Activated T-helper 1 cell treated with Interleukin-2 at 50 U/mL for 16 hours (primary cell): ENCODE measurements around the gene LRMDA.

Experiments
- DNase-seq: peaks from one replicate; pipeline ENCODE4 v3.0.0-alpha.2; 2020; ENCODE audit warnings: low read depth

The LRMDA gene

DNA sequence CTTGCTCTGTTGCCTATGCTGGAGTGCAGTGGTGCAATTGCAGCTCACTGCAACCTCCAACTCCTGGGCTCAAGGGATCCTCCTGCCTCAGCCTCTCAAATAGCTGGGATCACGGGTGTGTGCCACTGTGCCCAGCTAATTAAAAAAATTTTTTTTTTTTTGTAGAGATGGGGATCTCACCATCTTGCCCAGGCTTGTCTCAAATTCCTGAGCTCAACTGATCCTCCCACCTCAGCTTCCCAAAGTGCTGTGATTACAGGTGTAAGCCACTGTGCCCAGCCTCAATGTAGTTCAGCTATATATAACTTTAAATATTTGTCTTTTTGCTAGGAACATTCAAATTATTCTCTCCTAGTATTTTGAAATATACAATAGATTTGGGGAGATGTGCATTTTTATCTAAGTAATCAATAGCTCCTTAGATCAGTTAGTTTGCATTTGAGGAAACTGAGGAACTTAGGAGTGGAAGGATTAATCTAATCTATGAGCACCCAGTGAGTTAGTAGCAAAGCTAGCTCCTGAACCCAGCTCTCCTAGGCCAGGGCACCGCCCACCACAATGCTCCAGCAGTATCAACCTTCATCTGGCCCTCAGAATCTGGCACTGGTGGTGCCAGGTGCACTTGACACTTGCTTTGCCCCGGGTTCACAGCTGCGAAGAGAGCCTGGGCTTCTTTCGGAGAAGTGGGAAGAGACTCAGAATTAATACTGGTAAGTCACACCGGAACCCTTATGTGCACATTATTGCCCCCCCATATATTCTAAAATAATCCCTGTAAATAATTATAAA lies 5.9 kb upstream of the LRMDA start:
- DNase-seq: no peak

DNA sequence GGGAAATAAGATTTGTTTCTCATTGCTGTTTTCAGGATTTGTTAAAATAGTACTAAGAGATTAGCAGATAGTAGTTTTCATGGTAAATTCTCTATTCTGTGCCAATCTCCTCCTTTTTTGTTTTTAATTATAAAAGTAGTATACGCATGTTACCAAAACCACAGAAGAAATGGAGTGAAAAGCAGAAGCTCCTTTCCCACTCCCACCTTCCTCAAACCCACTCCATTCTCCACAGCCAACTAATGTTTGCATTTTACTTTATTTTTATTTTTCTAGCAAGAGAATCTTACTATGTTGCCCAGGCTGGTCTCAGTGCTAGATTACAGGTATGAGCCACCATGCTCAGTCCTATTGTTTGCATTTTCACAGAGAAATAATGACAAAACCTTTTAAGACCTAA lies 4.5 kb upstream of the LRMDA start:
- no peak for DNase-seq

DNA sequence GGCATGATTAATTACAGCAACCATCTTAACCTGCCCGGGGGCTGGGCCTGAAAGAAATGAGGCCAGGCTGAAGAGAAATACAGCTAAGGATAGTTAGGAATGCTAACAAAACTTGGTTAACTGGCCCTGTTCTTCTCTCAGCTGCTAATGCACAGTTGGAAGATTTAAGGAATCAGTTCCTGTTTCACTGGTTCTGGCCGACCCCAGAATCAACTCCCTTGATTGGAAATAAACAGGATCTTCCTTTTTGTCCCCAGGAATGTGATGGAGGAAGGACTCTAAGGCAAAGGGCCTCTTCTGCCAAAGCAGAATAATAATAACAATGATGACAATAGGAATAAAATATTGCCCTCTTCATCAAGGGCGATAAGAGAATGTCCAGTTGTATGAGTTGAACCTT lies 3.5 kb upstream of the LRMDA start:
- DNase-seq: no peak

DNA sequence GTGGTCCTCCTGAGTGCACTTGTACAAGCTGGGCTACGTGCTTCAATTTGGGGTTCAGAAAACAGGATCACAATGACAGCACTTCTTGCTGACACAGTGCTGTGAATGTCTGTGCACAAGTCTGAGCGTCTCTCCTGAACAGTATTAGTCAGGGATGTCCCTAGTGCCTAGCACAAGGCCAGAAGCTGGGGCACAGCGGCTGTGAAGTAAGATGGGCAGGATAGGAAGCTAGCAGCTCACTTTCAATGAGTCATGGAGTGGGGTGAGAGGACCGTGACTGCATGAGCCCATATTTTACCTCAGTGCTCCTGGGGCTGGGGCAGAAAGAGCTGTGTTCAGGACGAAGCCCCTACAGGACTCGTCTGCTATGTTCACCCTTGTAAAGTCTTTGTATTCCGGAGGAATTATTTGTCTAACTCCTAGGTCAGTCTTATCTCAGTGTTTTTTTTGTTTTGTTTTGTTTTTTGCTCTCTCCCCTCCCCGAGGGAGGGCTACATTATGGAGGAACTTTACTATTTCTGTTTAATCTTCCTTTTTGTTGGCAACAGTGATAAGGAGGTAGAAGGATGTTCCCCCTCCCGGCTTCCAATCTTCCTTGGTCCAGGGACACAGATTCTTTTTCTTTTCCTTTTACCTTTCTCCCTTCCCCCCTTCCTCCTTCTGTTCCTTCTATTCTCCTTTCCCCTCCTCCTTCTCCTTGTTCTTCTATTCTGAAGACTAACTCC lies 2.8 kb upstream of the LRMDA start:
- DNase-seq: no peak

DNA sequence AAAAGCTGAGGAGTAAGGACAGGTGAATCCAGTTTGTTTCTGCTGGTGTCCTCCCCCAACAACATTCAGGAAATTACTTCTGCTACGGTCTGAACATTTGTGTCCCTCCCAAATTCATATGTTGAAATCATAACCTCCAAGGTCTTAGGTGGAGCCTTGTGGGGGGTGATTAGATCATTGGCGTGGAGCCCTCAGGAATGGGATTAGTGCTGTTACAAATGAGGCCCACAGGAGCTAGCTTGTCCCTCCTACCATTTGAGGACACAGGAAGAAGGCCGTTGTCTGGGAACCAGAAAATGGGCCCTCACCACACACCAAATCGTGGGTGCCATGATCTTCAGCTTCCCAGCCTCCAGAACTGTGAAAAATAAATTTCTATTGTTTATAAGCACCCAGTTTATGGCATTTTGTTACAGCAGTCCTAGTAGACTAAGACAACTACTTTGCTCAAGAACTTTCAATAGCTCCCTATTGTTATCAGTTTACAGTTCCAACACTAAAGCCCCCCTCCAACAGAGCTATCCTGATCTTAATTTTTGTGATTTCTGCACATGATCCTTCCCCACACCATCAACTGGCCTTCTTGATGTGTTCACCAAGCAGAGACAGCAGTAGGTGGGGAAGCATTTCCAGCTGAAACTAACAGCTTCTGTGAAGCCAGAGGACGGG lies 2.1 kb upstream of the LRMDA start:
- DNase-seq: no peak

DNA sequence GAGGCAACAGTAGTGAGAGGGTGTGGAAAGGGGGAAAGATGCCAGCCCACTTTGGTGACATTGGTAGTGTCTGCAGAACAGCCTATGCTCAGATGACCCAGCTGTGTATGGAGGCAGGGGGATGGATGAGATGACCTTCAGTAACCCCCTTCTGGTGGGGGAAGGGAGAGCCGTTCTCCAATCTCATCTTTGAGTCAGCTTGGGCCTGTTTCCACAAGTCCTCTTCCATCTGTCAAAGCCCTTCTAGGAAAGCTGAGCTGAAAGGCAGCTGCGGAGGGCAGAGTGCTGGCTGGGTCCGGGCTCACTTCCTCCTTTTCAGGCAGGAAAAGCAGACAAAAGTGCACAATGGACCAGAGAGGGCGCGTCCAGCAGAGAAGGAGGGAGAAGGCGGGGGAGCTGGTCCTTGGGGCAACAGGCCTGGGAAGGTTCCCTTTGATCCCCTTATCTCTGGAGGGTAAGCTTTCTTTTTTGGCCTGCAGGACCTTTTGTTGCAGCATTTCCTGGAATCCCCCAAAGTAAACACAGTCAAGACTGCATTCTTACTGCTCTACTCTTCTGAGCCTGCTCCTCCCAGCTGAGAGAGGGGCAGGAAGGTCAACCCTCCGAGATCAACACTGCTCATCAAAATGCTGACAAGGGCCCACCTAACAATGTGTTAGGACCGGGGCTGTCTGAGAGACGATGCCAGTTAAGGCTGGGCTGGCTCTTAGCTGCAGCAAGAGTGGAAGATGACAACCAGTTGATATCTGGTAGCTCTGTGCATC lies 1.2 kb upstream of the LRMDA start:
- no peak for DNase-seq

DNA sequence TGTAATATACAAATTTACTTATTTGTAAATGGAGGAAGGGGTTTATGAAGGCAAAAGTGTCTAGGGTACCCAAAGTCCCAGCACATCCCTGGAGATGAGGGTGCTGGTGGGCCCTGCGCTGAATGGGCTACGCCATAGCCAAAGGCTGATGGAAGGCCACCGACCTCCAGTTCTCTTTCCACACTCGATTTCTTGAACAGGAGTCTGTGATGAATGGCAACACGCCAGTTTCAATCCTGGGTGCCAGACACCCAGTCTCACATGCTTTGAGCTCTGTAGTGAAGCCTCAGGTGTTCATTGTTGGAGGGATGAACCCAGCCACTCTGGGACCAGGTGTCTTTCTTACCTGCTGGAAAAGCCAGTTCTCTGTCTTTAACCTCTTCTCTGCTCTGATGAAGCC lies 752 bp downstream of the LRMDA start:
- no peak for DNase-seq

DNA sequence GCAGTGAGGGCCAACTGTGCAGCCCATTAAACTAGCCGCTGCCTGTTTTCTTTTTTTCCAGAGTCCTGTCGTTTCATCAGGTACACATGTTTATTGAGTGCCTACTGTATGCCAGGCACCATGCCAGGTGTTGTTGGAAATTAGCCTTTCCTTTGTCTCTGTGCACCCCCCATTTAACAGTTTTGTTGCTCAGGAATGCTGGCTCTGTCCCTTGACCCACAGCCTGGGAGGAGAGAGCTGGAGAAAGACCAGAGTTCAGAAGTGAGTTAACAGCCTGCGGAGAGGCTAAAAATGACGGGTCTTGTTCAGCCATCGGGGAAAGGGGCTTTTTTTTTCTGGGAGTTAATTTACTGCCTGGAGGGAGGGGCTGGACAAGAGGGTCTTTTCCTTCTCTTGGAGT lies 1.3 kb downstream of the LRMDA start:
- no peak for DNase-seq

DNA sequence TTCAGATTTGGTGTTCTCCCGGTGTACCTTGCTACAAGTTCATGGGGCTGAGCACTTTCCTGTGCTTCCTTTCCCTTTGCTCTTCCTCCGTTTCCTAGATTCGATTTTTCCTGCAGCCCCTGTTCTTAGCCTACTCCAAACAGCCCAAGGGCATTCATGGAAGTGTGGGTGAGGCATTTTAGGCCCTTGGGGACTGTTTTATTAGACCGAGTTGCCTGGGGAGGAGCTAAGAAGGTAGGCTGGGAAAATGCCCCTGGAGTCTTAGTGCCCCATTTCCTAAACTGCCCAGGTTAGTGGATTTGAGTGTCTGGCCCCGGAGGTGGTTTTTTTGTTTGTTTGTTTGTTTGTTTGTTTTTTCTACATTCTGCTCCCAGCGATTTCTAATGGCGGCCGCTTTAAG lies 1.8 kb downstream of the LRMDA start:
- no peak for DNase-seq

DNA sequence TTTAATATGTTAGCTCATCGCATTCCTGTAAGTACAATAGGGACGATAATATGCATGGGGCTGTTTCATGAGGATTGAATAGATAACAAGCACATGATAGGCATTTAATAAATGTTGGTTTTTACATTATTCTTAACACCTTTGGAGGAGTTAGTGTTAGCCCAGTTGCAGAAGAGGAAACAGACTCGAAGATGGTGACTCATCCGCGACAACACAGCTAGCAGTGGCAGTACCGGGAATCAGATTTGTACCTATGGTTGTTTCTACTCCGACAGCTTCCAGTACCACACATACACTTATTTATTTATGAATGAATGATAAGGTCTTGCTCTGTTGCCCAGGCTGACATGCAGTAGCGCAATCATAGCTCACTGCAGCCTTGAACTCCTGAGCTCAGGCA lies 2.9 kb downstream of the LRMDA start:
- DNase-seq: no peak

DNA sequence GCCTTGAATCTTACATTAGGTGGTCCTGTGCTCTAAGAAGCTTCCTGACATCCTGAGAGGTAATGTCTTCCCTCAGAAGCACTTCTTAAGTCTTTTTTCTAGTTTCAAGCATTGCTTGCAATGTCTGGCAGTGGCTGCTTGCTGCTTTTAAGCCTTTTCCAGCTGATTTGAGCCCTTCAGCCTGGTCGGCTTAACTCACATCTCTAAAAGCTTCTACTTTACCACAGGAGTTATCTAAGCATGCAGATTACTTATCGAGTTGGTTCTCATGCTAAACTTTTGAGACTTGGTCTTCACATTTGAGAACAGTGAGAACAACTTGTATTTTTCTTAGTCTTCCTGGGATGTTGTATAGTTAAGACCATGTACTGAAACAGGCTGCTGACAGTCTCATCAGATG lies 3.9 kb downstream of the LRMDA start:
- DNase-seq: no peak

DNA sequence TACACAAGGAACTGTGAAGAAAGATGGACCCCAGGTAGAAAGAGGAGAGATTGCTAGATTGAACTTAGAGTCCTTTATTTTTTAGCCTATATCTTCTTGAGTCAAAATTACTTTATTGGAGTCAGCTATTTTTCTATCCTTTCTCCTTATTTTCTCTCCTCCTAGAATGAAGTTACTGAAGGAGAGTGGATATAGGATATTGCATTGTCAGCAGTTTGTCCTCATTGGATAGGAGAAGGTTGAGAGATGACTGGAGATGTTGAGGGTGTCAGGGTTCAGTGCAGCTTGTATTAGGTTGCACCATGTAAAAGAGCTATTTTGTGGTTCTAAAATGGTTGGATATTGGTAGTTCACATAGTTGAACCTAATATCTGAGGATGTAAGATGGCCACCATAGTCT lies 5.5 kb downstream of the LRMDA start:
- no peak for DNase-seq

DNA sequence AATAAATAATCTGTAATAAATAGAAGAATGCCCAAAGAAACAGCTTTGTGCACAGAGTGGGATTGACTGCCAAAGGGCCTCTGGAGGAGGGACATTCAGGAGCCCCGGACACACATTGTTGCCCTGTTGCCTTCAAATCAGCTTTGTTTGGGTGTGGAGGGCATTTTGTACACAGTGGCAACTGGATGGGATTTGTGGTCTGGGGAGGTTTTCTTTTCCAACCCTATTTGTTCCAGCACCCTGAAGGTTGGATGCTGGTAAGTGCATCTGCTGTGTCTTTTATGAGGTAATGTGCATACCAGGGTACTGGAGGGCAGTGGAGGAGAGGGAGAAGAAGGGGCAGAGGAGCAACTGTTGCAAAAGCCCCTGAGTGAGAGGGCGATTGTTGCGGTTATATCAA lies 6.3 kb downstream of the LRMDA start:
- no peak for DNase-seq

DNA sequence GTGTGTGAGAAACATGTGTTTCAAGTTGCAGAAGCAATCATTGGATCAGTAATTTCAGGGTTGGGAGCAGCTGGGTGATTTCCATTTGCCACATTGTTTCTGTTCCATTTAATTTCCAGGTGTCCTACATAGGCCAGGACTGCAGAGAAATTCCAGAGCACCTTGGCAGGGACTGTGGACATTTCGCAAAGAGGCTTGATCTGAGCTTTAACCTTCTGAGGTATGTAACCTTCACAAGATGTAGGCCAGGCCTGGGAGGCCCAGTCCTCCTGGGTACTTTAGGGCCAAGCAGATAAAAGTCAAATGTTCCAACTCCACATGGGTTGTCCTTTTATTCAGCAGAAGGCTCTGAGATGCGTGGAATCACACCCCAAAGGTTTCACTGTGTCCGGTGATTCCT lies 6.9 kb downstream of the LRMDA start:
- no peak for DNase-seq

DNA sequence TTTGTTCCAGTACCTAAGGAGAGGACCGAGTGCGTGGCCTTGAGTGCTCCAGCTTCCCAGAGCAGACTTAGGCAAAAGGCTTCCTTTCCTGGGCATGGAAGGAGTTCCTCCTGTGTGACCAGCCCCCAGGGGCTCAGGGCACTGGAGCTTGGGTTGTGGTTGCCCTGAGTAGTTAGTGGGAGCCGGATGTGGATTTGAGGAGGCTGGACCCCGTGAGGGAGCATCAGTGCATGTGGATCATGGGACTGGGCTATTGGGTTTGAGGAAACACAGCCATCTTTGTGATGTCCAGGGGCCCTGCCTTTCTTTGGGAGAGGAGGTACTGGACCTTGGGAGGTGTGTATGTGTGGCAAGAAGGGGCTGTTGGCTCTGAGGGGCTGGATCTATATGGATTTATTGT lies 8.4 kb downstream of the LRMDA start:
- no peak for DNase-seq

DNA sequence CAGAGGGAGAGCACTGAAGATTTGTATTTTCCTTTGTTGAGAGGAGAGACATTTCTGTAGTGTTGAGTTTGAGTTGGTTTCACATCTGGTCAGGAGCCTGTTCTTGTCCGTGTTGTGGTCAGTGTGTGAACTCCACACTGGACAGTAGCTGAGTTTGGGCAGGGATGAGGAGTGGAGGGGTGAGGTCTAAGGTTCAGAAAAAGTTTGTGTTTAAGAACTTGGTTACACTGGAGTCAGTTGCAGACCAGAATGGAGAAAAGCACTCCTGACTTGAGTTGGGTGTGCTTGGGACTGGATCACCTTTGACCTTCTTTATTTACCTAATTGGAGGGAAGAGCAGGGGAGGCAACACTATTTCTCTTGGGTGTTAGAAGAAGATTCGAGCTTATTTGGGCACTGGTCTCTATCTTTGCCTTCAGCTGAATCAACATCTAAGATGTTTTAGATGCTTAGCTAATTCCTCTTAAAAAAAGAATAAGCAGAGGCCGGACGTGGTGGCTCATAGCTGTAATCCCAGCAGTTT lies 8.9 kb downstream of the LRMDA start:
- no peak for DNase-seq

DNA sequence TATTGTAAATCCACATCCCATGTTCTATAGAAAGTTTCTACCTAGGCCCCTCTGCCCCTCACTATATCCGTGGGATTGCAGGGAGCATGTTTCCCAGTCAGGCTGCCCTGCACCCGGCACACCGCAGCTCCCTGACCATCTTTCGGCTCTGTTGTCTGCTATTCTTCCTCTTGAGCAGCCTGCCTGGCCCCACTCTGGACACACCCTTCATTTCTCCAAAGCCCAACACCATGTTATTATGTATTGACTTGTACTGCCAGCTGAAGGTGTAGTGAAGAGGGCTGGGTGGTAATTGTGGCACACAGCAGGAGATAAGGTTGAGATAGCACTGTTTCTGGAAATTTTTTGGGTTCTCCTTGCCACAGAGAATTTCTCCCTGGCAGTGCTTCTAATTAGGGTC lies 9.8 kb downstream of the LRMDA start:
- DNase-seq: no peak

DNA sequence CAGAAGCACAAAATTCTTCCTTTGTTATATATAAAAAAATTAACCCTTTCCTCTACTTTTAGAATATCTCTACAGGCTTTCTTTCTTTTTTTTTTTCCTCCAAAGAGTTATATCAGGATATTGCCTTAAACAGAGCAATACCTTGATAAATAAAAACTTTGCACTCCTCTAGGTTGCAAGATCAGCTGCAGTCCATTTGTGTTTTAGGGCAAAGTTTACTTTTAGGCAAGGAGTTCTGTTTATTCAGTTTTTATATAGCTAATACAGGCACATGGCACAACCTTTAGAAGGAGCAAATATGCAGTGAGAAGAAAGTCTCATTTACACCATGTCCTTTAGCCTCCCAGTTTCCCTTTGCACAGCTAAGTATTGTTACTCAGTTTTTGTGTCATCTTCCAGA lies 10.3 kb downstream of the LRMDA start:
- DNase-seq: no peak

DNA sequence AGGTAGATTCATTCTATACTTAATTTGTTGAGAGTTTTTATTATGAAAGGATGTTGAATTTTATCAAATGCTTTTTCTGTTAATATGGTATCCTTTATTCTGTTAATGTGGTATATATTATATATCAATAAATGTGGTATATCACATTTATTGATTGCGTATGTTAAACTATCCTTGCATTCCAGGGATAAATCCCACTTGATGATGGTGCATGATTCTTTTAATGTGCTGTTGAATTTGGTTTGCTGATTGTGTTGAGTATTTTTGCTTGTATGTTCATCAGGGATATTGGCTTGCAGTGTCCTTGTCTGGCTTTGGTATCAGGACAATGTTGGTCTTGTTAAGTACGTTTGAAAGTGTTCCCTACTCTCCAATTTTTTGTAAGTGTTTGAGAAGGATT lies 11.9 kb downstream of the LRMDA start:
- no peak for DNase-seq

DNA sequence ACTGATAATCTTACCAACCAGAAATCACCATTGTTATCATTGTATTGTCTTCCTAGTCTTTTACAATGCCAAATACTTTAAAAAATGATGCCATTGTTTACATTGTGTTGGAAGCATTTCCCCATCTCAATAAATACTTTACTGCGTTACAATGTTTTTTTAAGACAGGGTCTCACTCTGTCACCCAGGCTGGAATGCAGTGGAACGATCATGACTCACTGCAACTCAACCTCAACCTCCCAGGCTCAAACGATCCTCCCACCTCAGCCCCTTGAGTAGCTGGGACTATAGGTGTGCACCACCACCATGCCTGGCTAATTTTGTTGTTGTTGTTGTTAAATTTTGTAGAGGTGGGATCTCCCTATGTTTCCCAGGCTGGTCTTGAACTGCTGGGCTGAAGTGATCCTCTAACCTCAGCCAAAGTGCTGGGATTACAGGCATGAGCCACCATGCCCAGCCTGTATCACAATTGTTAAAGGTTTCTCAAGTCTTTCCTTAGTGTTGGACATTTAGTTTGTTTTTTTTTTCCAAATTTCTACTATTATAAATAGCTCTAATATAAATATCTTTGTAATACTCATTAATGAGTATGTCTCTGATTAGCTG lies 13.5 kb downstream of the LRMDA start:
- DNase-seq: no peak

DNA sequence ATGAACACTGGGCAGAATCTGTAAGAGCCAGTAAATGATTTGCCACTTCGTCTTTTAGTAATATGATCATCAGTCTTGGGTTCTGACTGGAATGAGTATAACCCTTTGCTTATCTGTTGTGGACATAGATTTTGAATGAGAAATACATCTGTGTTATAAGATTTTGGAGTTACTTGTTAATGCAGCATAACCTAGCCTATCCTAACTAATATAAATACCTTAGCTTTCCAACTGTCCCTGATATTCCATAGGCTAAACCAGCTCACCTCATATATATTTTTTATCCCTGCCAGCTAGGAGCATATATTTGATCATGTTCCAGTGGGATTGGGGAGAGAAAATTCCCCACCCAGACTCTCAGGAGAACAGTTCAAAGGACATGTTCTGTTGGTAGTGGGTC lies 15.1 kb downstream of the LRMDA start:
- no peak for DNase-seq

DNA sequence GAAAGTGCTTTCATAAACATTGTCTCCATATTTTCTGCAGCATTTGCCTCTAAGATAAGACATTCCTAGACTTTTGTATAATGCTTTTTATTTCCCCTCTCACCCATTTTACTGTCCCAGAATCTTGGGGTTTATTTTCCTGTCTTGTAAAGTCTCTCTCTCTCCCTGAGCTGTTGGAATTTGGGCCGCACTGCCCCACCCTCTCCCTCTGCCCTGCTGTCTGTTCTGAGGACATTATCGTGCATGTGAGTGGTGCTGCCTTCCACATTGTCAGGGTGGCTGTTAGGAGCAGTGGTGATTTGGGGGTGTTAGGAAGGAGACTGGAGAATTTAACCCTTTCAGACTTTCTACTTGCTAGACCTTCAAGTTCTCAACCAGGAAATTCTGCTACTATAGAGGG lies 16.7 kb downstream of the LRMDA start:
- no peak for DNase-seq
